AG10803 (cell line): ENCODE results near the gene TP53BP2.
"Not testable (repeated sequence)": the region's sequence is repeated elsewhere in the genome, so short reads cannot be mapped to it uniquely, and the experiment has no call there.

ENCODE experiments used
- DNase-seq: peaks from one replicate; pipeline ENCODE4 v3.0.0; 2010; ENCODE audit warnings: low read depth
- H3K4me3 ChIP-seq: 2 replicates; pipeline ENCODE4 v1.5.1; 2011; ENCODE audit warnings: mild to moderate bottlenecking, low read length, control low read depth
- TF ChIP-seq, protein P1 (sequence below): conservative IDR thresholded peaks from 2 replicates; pipeline ENCODE4 v1.5.1; 2011; ENCODE audit warnings: mild to moderate bottlenecking, low read length, control low read depth, inconsistent platforms

The TP53BP2 gene

GRCh38 chr1:223737342-223737741, 108.4 kb downstream of the TP53BP2 start:
- DNase-seq = no peak
- TF ChIP-seq, protein P1, sequence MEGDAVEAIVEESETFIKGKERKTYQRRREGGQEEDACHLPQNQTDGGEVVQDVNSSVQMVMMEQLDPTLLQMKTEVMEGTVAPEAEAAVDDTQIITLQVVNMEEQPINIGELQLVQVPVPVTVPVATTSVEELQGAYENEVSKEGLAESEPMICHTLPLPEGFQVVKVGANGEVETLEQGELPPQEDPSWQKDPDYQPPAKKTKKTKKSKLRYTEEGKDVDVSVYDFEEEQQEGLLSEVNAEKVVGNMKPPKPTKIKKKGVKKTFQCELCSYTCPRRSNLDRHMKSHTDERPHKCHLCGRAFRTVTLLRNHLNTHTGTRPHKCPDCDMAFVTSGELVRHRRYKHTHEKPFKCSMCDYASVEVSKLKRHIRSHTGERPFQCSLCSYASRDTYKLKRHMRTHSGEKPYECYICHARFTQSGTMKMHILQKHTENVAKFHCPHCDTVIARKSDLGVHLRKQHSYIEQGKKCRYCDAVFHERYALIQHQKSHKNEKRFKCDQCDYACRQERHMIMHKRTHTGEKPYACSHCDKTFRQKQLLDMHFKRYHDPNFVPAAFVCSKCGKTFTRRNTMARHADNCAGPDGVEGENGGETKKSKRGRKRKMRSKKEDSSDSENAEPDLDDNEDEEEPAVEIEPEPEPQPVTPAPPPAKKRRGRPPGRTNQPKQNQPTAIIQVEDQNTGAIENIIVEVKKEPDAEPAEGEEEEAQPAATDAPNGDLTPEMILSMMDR = no peak
- no peak overlapping the region for H3K4me3 ChIP-seq

GRCh38 chr1:223736638-223737037, 109.1 kb downstream of the TP53BP2 start:
- H3K4me3 ChIP-seq, DNase-seq: not testable (repeated sequence)

DNA sequence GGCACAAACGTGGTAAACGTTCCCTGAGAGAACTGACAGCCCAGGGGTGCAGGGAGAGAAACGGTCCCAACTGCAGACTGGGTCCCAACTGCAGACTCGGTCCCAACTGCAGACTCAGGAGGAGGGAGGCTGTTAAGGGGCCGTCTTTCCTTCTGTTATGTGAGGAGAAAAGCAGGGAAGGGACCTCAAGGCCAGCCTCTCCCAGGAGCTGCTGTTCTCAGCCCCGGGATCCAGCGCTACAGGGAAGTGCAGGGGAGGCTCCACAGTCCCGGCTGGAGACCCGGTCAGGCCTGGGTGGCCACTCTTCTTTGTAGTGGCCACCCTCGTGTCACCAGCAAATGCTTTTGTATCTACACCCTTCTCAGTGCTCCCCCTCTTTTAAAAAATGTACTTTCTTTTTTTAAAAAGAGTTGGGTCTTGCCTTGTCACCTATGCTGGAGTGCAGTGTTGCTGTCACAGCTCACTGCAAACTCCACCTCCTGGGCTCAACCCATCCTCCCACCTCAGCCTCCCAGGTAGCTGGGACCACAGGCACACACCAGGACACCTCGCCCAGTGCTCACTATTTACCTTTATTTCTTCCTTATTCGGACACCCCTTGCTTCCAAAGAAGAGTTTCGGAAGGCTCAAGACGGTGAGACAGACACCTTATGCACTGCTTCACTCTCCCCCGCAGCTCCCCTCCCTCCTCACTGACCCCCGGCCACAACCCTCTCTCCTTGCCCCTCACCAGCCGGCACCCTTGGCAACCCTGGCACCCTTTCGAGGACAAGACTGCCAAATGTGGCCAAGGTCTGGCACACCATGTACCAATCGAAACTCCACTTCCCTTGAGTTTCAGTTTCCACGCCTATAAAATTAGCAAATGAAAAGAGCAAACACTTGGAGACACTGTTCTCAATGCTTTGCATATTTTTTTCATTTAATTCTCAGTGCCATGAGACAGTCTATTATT, 111.6 kb downstream of the TP53BP2 start:
- TF ChIP-seq, protein P1 = no peak
- H3K4me3 ChIP-seq = no peak overlapping the region
- no peak for DNase-seq

DNA sequence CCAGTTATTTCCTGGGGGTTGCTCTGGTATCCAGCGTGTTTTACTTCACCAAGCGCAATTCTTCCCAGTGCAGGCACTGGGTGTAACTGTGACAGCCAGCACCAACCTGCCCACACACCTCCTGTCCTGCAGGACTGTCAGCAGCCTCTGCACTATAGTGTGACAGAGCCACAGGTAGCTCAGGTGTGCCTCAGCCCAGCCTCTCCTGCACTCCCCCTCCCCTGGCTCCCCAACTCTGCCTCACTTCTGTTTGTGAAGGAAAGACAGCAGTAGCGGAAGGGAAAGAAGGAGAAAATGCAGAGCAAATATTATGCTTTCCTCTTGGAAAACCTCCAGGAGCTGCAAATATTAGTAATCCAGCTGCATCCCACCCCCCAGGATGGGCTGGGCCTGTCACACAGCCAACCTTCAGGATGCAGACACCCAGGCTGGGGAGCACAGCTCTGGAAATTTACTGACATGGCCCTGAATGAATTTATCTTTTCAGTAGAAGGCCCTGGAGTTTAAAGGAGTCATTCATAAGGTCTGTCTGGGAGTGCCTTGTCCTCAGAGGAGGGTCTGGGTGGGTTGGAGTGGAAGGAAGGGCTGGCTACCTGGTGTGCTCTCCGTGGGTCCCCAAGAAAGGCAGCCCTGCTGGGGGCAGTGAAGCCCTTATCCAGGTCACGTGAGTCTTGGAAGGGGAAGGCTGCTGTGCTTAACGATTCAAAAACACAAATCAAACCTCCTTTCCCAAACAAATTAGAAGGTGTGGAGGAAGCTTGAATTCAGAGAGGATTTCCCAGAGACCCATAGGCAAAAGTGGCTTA, 112.6 kb downstream of the TP53BP2 start:
- TF ChIP-seq, protein P1 = no peak

GRCh38 chr1:223731133-223731770, 114.5 kb downstream of the TP53BP2 start:
- TF ChIP-seq, protein P1 = no peak
- no peak overlapping the region for H3K4me3 ChIP-seq
- DNase-seq = peak; percentile 67

More for the DNA sequence above, 112.6 kb downstream of the TP53BP2 start:
- no peak overlapping the region for H3K4me3 ChIP-seq
- DNase-seq = no peak

DNA sequence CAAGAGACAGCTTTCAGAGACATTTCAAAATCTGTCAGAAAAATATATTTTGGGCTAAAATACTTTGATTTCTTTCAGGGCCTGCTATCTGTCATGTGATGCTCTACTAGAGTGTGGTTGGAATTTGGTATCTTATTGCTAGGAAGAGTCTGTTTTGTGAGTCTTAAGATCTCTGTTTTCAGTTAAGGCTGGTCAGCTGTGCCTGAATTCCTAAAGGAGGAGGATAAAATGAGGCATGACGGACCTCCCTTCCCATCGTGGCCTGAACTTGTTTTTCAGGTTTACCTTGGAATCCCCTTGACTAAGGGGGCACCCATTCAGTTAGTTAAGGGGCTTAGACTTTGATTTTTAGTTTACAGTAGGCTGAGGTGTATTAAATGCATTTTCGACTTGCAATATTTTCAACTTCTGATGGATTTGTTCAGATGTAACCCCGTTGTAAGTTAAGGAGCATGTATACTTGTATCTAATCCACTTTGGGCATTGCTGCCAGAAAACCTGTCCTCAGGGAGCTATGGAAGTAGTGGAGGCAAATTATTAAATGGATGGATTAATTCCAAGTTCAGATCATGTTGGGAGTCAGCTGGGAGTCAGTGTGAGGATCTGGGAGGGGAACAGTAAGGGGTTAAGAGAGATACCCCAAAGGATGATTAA, 115.1 kb downstream of the TP53BP2 start:
- TF ChIP-seq, protein P1 = no peak
- DNase-seq = peak; percentile 53

DNA sequence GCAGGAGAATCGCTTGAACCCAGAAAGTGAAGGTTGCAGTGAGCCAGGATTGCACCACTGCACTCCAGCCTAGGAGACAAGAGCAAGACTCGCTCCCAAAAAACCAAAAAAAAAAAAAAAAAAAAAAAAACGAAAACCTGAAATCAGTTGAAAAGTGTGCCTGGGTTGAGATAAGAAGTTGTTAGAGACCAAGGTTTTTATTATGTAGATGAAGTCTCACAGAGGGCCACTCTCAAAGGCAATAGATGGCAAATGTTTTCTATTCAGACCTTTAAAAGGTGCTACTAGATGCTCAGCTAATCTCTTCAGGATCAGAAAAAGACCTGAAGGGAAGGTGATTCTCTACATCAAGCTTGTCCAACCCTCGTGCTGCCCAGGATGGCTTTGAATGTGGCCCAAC, 115.8 kb downstream of the TP53BP2 start:
- DNase-seq = no peak
- H3K4me3 ChIP-seq = no peak overlapping the region
- TF ChIP-seq, protein P1 = no peak

More for the DNA sequence above, 115.1 kb downstream of the TP53BP2 start:
- no peak overlapping the region for H3K4me3 ChIP-seq
